Right lobe of liver (tissue), 6 donors: ENCODE data around the gene HERPUD2. TPM values are rescaled to one million over a fixed set of nuclear protein-coding genes. Genes with fewer than 3 reads are reported as not detected.

Experiments used
- ATAC-seq, 4 donors: fragments of 200-7000 bp; cut with Tn5 transposase; one replicate each; pipeline ENCODE4 v1.9.1; 2020; ENCODE audit warnings: mild to moderate bottlenecking in 4 of 4, moderate library complexity in 4 of 4
- DNase-seq, 3 donors: peaks; one replicate each; pipeline ENCODE4 v3.0.0-alpha.2; 2020
- H3K27ac ChIP-seq, 3 donors: fragments of 200-600 bp; one replicate each; pipeline ENCODE4 v1.8.0; 2022
- H3K27me3 ChIP-seq, 2 donors: fragments of 200-600 bp; one replicate each; pipeline ENCODE4 v1.8.0; 2022
- H3K36me3 ChIP-seq, 4 donors: fragments of 200-600 bp; sonication (generic) in 1 of 4; one replicate each; pipeline versions ENCODE4 v1.5.1 to v1.8.0; 2017 to 2022; ENCODE audit warnings: control low read depth in 1 of 4
- H3K4me1 ChIP-seq, 4 donors: fragments of 200-600 bp; sonication (generic) in 1 of 4; one replicate each; pipeline versions ENCODE4 v1.5.1 to v1.8.0; 2017 to 2022; ENCODE audit warnings: control low read depth in 1 of 4
- H3K4me3 ChIP-seq, 3 donors: fragments of 200-600 bp; one replicate each; pipeline ENCODE4 v1.8.0; 2022
- H3K9me3 ChIP-seq, 4 donors: fragments of 200-600 bp; sonication (generic) in 1 of 4; one replicate each; pipeline versions ENCODE4 v1.5.1 to v1.8.0; 2017 to 2022; ENCODE audit warnings: control low read depth in 1 of 4
- CTCF ChIP-seq, 4 donors: fragments of 200-600 bp in 3 of 4; fragments of 450-650 bp in 1 of 4; IDR thresholded peaks; one replicate each; pipeline versions ENCODE4 v1.5.1 to v1.8.0; 2016 to 2022; ENCODE audit warnings: antibody characterized with exemption in 4 of 4, mild to moderate bottlenecking in 2 of 4
- POLR2A ChIP-seq: fragments of 450-650 bp; IDR thresholded peaks from one replicate; pipeline ENCODE4 v1.6.1; 2017; ENCODE audit warnings: antibody characterized with exemption, mild to moderate bottlenecking
- WGBS: methylation state at CpG from one replicate; pipeline ENCODE4 v1.1.6; 2018; ENCODE audit warnings: low coverage, low lambda C conversion rate; ENCODE audit not compliant: insufficient coverage; ENCODE audit errors: missing lambda C conversion rate; 5-methylcytosine and 5-hydroxymethylcytosine counted together
- intact Hi-C, 2 donors: fragments of 100-400 bp; cut with DNase I; formaldehyde crosslinking; loops; one replicate each; pipeline versions ENCODE4 v1.11.2 to v1.14.1; 2022
- total RNA-seq, 6 experiments: library from RNA; depleted of rRNA in 2 of 6; stranded (reverse); fragments of >200 nt in 2 of 6; fragmentation: NEBNext Ultra II Directional in 3 of 6; extraction: Animal tissue kit (Norgen Biotek cat#: 25700) in 3 of 6; gene quantifications; one replicate each; pipeline versions ENCODE4 v1.1.0 to v1.2.4, GENCODE V29; 2016 to 2023
- donor health status: DM: no; HTN: yes; CAD: no.
- donor health status: DM: no; HTN: no; CAD: no.
- donor health status: DM: no; HTN: no; CAD: no.
- donor health status: DM: no; HTN: yes; CAD: no.
- donor health status: DM: no; HTN: yes; CAD: no.

Gene HERPUD2
- total RNA-seq, 6 experiments from 2014 or later = 15.4 to 26.7 (median 20.6) TPM

- intact Hi-C loops = no loop called here
- Histone ChIP-seq H3K36me3 (peaks cover 0 to 4% (median 0%) of the 10 kb centered on the region in 4 donors), H3K27me3 (no peaks in the 10 kb centered on the region), H3K4me1 (peaks cover 0 to 12% (median 0%) of the 10 kb centered on the region in 4 donors), H3K9me3 (no peaks in the 10 kb centered on the region), H3K4me3 (no peak overlapping the region), H3K27ac (no peak overlapping the region)
- DNase-seq = no peak
- peak in 1 of 4 donors; percentile 22 for ATAC-seq
- 73% methylated on average over 1 of the region's 1 CpG for WGBS
- TF ChIP-seq POLR2A = no peak
- no peak for TF ChIP-seq CTCF (IDR thresholded peaks at IDR 0.05)
Measured at GRCh38 chr7:35681231-35682029, 13.5 kb downstream of the HERPUD2 start.

GRCh38 chr7:35680403-35681013 is 14.4 kb downstream of the HERPUD2 start:
- Histone ChIP-seq H3K9me3 (no peaks in the 10 kb centered on the region), H3K4me1 (peaks cover 0 to 12% (median 0%) of the 10 kb centered on the region in 4 donors), H3K4me3 (no peak overlapping the region), H3K36me3 (peaks cover 0 to 4% (median 0%) of the 10 kb centered on the region in 4 donors), H3K27ac (no peak overlapping the region), H3K27me3 (no peaks in the 10 kb centered on the region)
- no peak for TF ChIP-seq CTCF (IDR thresholded peaks at IDR 0.05)
- no peak for TF ChIP-seq POLR2A
- DNase-seq (no peak), ATAC-seq (no peak)
- 83% methylated on average over 2 of the region's 2 CpGs for WGBS
- intact Hi-C loops = no loop called here

- peaks cover 0 to 12% (median 0%) of the 10 kb centered on the region in 4 donors for H3K4me1 ChIP-seq
- intact Hi-C loops = no loop called here
- DNase-seq (no peak), ATAC-seq (no peak)
- WGBS = 90% methylated on average over 3 of the region's 3 CpGs
- no peaks in the 10 kb centered on the region for H3K36me3 ChIP-seq
- H3K9me3 ChIP-seq = no peaks in the 10 kb centered on the region
- TF ChIP-seq POLR2A (no peak), CTCF (IDR thresholded peaks at IDR 0.05) (no peak)
- H3K27me3 ChIP-seq = no peaks in the 10 kb centered on the region
- no peak overlapping the region for H3K27ac ChIP-seq
- H3K4me3 ChIP-seq = no peak overlapping the region
Measured at GRCh38 chr7:35677582-35678356, 17.2 kb downstream of the HERPUD2 start.

DNA sequence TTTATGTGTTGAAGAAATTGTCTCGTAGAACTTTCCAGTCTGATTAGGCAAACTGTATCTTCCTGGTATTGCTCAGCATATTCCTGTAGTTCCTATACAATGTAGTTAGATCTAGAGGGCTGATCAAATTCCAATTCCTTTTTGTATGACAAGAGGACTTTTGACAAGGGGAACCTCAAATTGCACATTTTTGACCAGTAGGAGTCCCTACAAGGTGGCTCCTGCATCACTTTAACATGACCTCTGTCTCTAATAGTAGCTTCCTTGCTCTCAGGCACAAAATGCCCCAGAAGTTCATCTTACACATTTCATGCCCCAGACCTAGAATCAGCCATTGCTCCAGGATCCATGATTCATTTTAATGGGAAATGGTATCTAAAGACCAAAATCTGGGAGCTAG is 18.7 kb downstream of the HERPUD2 start:
- intact Hi-C loops = no loop called here
- Histone ChIP-seq H3K36me3 (no peaks in the 10 kb centered on the region), H3K27me3 (no peaks in the 10 kb centered on the region), H3K4me1 (peaks cover 0 to 12% (median 0%) of the 10 kb centered on the region in 4 donors), H3K27ac (no peak overlapping the region), H3K9me3 (no peaks in the 10 kb centered on the region), H3K4me3 (no peak overlapping the region)
- 53% methylated on average over 1 of the region's 1 CpG for WGBS
- TF ChIP-seq POLR2A (no peak), CTCF (IDR thresholded peaks at IDR 0.05) (no peak)
- DNase-seq (no peak), ATAC-seq (peak in 1 of 4 donors; percentile 10)
